GM19324 (cell line): Measurements from ENCODE around the gene BCL11B.

Source experiments
- ATAC-seq: cut with Tn5 transposase; IDR thresholded peaks from one replicate; pipeline ENCODE4 v1.9.1; 2021; ENCODE audit warnings: mild to moderate bottlenecking, moderate library complexity; ENCODE audit not compliant: unreplicated experiment, low FRiP score

Gene BCL11B

DNA sequence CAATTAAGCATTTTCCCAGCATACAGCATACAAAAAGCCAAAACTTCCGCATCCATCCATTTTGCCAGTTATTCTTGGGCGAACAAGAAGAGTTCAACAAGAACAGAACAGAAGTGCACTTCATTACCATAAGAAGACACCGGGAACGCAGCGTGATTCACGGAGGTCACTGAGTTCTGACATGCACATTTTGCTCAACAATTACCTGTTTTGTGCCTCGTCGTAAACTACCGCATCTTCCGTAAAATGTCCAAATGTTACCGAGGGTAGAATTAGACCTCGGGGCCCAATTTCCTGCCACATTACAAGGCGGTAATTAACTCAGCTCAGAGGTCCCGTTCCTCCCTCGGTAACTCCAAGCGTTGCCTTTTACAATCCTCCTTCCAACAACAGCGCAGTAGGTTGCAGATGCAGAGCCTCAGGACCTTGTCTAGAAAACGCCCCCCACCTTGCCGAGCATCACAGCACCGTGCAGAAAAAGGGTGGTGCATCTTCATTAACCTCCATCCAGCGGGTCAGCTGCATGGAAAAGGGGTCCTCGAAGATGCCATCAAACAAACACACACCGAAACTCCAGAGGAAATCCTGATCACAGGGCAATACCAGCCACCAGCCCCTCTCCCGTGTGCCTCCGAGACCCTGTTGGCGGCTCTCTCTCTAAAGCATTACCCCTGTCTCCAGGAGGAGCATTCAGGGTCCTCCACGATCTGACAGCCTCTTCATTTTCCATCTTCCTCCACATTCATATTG lies 125.2 kb downstream of the BCL11B start:
- ATAC-seq = no peak

DNA sequence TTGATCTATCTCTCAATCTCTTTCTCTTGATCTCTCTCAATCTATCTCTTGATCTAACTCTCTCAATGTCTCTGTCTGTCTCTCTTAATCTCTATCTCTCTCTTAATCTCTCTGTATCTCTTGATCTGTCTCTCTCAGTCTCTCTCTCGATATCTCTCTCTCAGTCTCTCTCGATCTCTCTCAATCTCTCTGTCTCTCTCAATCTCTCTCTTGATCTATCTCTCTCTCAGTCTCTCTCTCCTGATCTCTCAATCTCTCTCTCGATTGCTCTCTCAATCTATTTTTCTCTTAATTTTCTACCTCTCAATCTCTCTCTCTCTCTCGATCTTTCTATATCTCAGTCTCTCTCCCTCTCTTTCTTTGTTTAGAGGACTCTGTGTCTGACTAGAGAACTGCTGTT lies 126.7 kb downstream of the BCL11B start:
- no peak for ATAC-seq

DNA sequence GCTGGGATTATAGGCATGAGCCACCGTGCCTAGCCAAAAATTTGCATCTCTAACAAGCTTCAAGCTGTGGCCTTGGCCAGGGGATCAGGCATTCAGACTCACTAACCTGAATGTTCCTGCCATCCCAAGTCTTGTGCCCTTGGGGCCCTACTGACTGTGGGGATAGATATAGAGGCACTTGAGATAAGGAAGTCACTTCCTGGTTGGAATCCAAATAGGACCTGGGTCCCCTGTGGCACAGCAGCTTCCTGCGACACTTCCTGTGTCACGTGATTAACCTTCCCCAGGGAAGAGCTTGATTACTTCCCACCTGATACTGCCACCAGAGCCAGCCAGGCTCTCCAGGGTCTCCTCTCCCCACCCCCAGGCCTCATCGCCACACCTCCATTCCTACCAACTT lies 128.2 kb downstream of the BCL11B start:
- no peak for ATAC-seq

DNA sequence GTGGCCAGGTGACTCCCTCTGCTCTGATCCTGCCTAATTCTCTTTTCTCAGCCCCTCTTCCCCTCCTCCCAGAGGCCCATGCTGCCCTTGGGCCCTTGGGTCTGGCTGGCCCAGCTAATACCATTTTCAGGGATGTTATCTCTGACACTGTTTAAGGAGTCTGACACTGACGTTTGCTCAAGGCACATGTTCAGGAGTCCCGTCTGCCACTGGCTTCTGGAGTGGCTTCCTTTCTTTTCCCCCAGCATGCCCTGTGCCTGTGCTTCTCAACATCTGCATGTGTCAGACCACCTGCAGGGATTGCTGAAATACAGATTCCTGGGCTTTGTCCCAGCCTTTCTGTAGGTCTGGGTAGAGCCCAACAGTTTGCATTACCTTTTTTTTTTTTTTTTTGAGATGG lies 128.9 kb downstream of the BCL11B start:
- ATAC-seq = no peak

DNA sequence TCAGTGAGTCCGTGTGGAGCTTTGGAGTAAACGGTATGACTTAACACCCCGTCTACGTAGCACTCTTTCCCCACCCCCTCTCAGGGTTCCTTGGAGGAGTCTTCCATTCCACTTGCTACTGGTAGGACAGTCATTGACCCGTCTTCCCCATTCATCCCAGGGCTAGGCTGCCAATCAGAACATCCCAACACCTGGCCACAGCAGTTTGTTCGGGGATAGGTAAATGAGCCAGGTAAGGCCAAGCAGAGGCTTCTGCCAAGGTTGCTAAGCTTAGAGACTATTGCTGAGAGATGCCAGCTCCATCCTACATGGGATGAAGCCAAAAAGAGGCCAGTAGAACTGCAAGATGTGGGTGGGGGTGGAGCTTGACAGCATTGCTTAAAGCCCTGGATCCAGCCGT lies 130.8 kb downstream of the BCL11B start:
- ATAC-seq = no peak

DNA sequence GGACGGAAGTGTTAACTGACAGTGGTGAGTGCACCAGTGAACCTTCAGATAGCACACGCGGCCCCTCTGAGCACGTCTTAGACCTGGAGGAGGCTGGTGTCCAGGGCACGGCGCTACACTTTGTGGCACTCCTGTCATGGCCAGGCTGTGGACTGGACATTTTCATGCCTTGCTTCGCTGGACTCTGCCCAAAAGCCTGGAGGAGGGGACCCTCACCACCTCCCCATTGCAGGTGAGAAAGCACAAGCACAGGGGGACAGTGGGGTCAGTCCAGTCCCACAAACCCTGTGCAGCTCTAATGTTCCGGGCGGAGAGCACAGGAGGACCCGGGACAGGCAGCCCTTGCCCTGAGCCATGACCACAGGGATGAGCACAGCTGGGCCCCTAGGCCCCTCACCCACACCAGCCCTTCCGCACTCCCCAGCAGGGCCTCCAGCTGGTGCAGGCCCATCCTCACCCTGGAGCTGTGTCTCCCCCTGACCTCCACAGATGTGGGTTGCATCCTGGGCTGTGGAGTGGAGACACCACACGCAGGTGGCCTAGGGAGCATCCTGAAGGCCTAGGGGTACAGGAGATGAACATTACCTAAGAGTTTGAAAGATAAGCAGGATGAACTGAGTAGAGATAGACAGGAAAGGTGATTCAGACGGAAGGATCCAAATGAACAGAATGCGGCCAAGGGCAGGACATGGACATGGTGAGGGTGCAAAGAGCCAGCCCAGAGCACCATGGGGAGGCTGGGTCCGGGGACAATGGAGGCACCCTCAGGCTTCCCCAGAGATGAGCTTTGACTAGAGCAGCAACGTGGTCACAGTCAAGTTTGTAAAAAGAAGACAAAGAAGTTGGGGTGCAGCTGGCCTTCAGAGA lies 132.8 kb downstream of the BCL11B start:
- ATAC-seq = no peak

DNA sequence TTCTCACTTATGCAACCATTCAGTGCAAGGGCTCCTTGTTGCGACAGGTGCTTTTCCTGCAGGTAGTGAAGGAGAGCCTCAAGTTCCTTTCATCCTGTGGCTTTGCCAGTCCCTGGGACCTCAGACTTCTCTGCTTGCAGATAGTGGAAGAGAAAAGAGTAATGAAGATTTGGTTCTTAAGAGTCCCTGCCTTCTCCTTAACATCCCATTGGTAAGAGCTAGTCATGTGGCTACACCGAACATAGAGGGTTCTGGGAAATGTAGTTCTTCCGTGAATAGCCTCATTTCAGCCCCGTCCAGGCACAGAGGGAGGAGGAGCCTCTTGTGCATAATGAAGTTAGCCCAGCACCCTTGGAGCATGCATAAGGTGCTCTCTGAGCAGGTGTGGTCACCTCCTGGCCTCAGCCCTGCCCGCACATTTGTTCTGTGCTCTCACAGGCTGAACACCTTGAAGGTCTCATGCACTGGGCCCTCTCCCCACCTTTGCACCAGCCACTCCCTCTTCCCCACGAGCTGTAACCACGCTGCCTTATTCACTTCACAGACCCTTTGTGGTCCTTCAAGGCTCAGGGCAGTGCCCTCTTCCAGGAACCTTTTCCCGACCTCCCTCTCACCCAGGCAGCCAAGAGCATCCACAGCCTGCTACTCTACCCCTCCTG lies 134.0 kb downstream of the BCL11B start:
- ATAC-seq = no peak

DNA sequence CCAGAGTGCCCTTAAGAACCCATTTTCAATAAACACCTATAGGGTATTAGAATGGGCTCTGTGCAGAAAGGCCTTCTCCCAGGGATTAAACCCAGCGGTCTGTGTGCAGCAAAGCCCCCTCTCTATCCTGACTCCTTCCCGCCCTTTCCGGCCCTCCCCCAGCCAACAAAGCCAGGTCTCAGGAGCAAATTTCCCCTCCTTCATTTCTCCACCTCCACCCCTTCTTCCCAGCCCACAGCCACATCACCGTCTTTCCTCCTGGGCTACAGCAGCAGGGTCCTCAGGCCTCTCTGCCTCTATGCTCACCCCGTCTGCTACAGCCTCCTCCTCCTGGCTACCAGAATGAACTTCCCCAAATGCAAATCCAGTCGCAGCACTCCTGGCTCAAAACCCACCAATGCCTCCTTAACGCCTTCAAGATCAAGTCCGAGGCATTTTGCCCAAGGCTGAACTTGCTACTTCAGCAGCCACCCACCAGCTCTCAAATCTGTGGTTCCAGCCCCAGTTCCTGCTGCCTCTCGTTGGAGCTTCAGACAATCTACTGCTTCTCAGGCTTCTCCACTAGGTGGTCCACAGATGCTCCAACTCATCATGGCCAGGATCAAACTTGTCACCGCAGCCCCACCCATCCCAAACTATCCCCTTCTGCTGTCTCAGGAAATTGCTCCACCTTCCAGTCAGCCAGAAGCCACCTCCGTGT lies 134.8 kb downstream of the BCL11B start:
- ATAC-seq = no peak

DNA sequence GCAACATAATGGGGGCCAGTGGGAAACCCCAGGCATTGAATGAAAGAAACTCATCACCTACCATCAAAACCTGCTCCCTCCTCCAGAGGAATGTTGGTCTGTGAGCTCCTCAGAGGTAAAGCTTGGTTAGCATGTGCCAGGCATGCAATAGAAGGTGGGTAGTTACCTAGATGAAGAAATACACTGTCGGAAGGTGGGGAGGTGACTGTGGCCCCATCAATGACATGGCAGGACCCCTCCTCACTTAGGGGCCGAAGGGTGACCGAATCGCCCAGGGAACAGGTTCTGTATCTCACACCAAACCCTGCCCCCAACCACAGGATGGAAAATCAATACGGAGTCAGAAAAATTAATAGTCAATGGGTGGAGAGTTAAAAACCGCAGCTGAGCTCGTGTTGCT lies 135.6 kb downstream of the BCL11B start:
- ATAC-seq = no peak

DNA sequence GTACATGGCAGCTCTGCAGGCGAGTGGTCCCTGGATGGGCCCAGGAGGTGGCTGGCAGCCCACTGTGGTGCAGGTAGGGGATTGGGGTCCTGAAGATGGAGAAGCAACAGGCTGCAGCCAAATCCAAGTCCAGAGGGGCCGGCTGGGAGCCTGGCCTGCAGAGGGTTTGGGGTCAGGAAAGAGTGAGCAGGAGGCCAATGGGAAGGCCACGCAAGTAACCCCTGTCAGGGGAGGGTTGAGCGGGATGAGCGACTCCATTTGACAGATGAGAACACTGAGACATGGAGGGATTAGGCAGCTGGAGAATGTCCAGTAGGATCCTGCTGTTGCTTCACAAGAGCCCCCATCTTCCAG lies 136.0 kb downstream of the BCL11B start:
- ATAC-seq = no peak

DNA sequence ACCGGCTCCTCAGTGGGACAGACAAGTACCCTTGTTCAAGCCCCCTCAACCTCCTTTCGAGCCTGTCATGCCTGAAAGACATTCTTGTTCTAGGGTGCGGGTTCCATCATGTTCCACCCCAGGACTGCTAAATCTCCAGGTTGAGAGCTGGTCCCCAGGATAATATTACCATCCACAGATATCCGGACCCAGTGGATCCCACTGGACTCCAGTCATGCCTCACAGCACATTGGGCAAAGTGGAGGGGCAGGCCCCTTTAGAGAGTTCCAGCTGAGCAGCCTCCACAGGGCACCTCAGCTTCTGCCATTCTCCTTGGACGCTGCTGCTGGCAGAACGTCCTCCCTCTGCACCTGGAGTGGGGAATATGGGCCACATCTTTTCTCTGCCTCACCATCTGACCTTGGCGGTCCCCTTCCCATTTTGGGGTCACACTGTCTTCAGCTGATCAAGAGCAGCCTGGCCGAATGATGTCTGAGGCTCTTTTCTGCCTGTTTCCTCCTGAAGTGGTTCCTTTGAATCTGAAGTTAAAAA lies 137.4 kb downstream of the BCL11B start:
- ATAC-seq = no peak

DNA sequence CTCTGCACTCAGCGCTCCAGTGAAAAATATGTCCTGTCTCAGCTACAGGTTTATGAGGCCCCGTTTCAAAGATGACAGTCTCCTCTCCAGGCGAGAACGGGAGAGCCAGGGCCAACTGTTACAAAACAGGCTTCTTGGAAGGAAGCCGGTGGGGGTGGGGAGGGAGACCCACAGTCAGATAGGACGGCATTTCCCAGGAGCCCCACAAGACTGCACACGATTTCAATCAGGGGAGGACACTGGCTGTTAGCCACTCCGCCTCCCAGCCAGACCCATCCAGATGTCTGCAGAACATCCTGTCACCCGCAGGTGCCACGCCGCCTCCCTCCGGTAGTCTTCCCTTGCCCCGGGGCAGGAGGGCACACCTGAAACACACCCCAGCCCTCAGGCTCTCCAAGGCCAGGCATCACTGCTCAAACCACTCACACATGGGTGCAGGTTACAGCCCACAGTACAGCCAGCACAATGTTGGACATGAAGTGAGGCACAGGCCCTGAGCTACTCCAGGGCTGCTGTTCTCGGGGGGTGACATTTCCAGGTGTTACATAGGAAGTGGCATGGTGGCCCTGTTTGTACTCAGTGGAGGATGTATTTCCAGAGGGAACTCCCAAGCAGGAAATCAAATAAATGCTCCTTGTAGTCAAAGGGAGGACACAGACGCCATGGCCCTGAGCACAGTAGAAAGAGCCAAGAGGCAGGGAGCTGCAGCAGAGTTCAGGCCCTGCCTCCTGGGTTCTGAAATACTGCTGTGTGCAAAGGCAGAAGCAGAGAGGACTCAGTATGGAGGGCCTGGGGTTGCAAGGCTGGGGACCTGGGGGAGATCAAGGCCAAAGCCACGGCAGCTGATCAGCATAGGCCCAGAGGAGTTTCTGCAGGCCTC lies 138.1 kb downstream of the BCL11B start:
- ATAC-seq = no peak

DNA sequence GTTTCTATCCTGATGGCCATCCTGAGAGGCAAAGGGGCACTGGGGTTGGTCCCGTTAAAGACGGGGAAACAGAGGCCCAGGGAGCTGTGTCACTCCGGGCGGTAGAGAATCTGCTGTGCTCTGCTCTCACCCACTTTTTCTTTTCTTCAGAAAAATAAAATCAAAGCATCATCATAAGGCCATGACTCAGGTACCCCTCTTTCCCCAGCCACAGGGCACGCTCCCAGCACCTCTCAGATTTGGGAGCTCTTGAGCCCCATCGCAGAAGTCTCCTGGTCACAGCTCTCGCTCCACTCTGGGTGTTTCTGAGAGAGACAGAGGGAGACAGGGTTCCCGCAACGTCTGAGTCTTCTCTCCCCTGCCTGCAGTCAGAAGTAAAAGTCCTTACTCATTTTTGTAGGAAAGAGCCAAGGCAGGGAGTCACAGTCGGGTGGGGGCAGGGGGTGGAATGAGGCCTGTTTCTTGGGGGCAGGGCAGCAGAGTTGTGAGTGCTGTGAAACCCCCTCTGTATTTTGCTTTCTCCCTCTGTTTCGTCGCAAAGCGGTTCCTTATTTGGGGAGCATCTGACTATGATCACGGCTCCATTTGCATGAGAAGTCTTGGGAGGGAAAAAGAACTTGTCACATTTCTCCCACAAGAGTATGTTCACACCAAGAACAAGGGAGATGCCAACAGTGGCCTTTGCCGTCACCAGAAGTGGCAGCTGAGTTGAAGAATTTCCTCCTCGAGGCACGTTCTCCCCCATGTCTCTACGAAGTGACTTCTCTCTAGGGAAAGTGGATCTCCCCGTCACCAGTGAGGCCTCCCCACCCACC lies 139.0 kb downstream of the BCL11B start:
- ATAC-seq = no peak

DNA sequence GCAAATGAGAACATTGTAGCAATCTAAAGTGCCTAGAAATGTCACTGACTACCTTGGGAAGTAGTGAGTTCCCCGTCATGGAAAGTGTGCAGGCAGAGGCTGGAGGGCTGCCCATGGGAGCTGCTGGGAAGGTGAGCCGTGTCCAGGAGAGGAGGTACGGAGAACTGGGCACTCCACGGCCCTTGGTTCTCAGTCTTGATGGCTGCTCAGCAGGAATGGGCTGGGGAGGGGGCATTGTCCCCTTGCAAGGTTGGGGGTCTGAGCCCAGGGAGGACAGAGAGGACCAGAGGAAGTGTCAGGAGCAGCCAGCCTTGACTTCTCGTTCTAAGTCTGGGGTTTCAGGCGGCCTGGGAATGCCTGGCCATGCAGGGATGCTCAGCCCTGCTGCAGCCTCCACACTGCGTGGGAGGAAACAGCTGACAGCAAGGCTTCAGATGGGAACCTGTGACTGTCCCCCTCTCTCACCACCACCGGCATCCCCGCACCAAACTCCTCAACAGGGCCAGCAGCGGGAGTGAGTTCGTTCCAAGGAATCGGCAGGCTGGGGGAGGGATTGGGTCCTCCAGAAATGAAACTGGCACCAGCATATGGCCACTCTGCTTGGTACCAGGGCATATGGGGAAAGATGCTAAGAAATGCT lies 140.2 kb downstream of the BCL11B start:
- no peak for ATAC-seq

DNA sequence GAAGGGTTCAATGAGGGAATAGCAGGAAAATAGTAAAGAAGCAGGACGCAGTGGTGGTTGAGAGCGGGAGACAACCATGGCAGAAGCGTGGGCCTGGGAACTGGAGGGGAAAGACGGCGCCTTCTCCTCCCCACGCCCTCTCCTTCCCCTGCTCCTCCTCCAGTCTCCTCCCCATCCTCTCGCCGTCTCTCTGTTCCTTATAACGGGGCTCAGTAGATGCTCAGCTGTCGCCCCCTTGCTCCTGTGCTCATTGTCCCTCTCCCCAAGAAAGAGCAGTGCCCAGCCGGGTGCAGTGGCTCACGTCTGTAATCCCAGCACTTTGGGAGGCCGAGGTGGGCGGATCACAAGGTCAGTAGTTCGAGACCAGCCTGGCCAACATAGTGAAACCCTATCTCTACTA lies 142.0 kb downstream of the BCL11B start:
- ATAC-seq = no peak

DNA sequence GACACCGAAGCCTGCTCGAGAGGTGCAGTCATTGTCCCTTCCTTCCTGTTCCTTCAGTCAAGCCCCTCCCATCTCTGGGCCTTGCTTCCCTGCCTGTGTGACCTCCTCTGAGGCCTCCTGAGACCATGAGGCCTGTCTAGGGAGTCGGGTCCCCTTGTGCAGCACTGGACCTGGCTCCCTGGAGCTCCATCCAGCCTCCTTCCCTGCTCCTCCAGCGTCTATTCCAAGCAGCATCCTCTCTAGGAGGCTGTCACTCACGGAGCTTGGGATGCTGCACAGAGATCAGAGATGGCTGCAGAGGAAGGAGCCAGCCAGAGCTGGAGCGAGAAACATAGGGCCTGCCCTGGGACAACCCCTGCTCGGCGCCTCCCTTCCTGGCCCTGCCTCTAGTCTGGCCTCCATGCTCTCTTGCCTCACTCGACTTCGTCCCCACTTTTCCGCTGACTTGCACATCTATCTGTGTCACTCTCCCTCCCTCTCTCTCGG lies 142.7 kb downstream of the BCL11B start:
- ATAC-seq = no peak

DNA sequence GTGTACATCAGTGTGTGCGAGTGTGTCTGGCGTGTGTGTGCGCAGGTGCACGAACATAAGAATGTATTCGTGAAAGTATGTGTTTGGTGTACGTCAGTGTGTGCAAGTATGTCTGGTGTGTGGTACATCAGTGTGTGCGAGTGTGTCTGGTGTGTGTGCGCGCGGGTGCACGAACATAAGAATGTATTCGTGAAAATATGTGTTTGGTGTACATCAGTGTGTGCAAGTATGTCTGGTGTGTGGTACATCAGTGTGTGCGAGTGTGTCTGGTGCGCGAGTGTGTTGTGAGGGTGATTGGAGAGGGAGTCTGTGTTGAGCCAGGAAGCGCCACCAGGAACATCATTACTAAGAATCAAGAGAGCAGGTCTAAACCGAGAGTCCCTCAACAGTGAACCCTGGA lies 143.8 kb downstream of the BCL11B start:
- ATAC-seq = no peak

DNA sequence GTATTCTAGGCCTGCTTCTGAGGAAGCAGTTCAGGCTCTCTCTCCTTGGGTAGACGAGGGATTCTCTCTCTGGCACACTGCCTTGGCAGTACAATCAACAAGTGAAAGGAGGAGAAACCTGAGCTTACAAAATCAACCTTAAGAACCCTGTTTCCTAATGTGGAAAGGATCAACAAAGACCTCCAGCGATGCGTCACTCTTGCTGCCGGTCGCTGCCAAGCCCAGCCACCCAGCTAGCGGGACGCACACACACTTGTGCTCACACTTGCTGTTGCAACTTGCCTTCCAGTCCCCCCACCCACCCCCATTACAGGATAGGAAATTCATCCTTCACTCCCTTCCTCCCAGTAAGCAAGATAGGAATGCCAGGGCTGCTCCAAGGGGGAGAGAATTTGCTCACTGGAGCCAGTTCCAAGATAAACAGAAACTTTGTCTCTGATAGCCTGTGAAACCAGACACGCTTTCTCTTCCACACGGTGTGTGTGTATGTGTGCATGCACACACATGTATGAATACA lies 144.3 kb downstream of the BCL11B start:
- no peak for ATAC-seq
